ENCODE results near the gene DHX57.

DNA sequence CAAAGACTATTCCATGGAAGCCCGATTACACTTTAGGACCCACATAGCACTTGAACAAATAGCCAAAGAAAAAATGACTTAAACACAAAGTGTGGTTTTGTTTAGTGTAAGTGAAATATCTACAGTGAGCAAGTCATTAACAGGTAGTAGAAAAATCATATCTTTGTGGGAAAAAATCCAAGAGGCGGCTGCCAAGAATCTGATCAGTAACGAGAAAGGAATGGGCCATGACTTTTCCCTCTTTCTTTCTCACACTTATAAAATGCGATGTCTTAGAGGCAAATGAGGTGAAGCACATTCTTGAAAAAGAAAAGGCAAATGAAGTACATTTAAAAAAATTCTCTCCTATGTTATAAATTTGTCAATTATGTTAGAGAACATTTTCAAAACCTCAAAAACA, 110.6 kb downstream of the DHX57 start:
- TF ChIP-seq ZNF384 (IDR thresholded peaks at IDR 0.05) (no peak), FOXK2 (IDR thresholded peaks at IDR 0.05) (no peak), CTBP1 (IDR thresholded peaks at IDR 0.05; ENCODE audit: borderline replicate concordance) (no peak), FOXM1 (IDR thresholded peaks at IDR 0.05; ENCODE audit: borderline replicate concordance) (no peak), ARNT (IDR thresholded peaks at IDR 0.05) (no peak), BHLHE40 (IDR thresholded peaks at IDR 0.05; ENCODE audit: borderline replicate concordance) (no peak)
- TF ChIP-seq, protein P1, sequence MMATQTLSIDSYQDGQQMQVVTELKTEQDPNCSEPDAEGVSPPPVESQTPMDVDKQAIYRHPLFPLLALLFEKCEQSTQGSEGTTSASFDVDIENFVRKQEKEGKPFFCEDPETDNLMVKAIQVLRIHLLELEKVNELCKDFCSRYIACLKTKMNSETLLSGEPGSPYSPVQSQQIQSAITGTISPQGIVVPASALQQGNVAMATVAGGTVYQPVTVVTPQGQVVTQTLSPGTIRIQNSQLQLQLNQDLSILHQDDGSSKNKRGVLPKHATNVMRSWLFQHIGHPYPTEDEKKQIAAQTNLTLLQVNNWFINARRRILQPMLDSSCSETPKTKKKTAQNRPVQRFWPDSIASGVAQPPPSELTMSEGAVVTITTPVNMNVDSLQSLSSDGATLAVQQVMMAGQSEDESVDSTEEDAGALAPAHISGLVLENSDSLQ (IDR thresholded peaks at IDR 0.05), result no peak
